ENCODE results near the gene GAGE13.

GAGE13 gene

GRCh38 chrX:49287665-49288064, 43.7 kb upstream of the GAGE13 start:
- TF ChIP-seq REST (IDR thresholded peaks at IDR 0.05; ENCODE audit: insufficient read depth in 1 of 2, low read depth in 2 of 2, low read length in 2 of 2) (no peak), TAF1 (IDR thresholded peaks at IDR 0.05; ENCODE audit: borderline replicate concordance, insufficient read depth, low read length) (no peak), FOXP2 (optimal IDR thresholded peaks at IDR 0.05; ENCODE audit: borderline replicate concordance, extremely low read depth, extremely low read length, insufficient read depth) (no peak), POLR2AphosphoS5 (IDR thresholded peaks at IDR 0.05; ENCODE audit: low read depth, low read length) (no peak), SIN3A (IDR thresholded peaks at IDR 0.05; ENCODE audit: borderline replicate concordance, insufficient read depth, low read length) (no peak)

GRCh38 chrX:49290215-49290614, 41.2 kb upstream of the GAGE13 start:
- TF ChIP-seq FOXP2 (optimal IDR thresholded peaks at IDR 0.05; ENCODE audit: borderline replicate concordance, extremely low read depth, extremely low read length, insufficient read depth) (no peak), SIN3A (IDR thresholded peaks at IDR 0.05; ENCODE audit: borderline replicate concordance, insufficient read depth, low read length) (no peak), REST (IDR thresholded peaks at IDR 0.05; ENCODE audit: insufficient read depth in 1 of 2, low read depth in 2 of 2, low read length in 2 of 2) (no peak), TAF1 (IDR thresholded peaks at IDR 0.05; ENCODE audit: borderline replicate concordance, insufficient read depth, low read length) (no peak), POLR2AphosphoS5 (IDR thresholded peaks at IDR 0.05; ENCODE audit: low read depth, low read length) (no peak)

- no peak for TF ChIP-seq POLR2AphosphoS5 (IDR thresholded peaks at IDR 0.05; ENCODE audit: low read depth, low read length)
- no peak for TF ChIP-seq REST (IDR thresholded peaks at IDR 0.05; ENCODE audit: insufficient read depth in 1 of 2, low read depth in 2 of 2, low read length in 2 of 2)
- TF ChIP-seq FOXP2 (optimal IDR thresholded peaks at IDR 0.05; ENCODE audit: borderline replicate concordance, extremely low read depth, extremely low read length, insufficient read depth), result no peak
- TF ChIP-seq SIN3A (IDR thresholded peaks at IDR 0.05; ENCODE audit: borderline replicate concordance, insufficient read depth, low read length), result no peak
- no peak for TF ChIP-seq TAF1 (IDR thresholded peaks at IDR 0.05; ENCODE audit: borderline replicate concordance, insufficient read depth, low read length)
Observed at GRCh38 chrX:49291615-49292337, 39.6 kb upstream of the GAGE13 start.

GRCh38 chrX:49292400-49293362, 38.7 kb upstream of the GAGE13 start:
- no peak for TF ChIP-seq REST (IDR thresholded peaks at IDR 0.05; ENCODE audit: insufficient read depth in 1 of 2, low read depth in 2 of 2, low read length in 2 of 2)
